ENCODE measurements around the gene LSAMP.

LSAMP gene

GRCh38 chr3:116445311-116445841 is at the start of gene LSAMP:
LSAMP (minus strand) TSS chr3:116445487.
- DNase-seq (ENCODE audit: low read depth in 3 of 3, low spot score in 1 of 3) = no peak

- no peak for DNase-seq (ENCODE audit: low read depth in 3 of 3, low spot score in 1 of 3)
Measured at GRCh38 chr3:116492379-116492778, 47.1 kb upstream of the LSAMP start.

GRCh38 chr3:116483135-116483534 is 37.8 kb upstream of the LSAMP start:
- no peak for DNase-seq (ENCODE audit: low read depth in 3 of 3, low spot score in 1 of 3)

GRCh38 chr3:116476691-116477090 is 31.4 kb upstream of the LSAMP start:
- DNase-seq (ENCODE audit: low read depth in 3 of 3, low spot score in 1 of 3) = no peak

- DNase-seq (ENCODE audit: low read depth in 3 of 3, low spot score in 1 of 3) = no peak
Measured at GRCh38 chr3:116474801-116475200, 29.5 kb upstream of the LSAMP start.

- no peak for DNase-seq (ENCODE audit: low read depth in 3 of 3, low spot score in 1 of 3)
Measured at GRCh38 chr3:116474032-116474780, 28.9 kb upstream of the LSAMP start.

- no peak for DNase-seq (ENCODE audit: low read depth in 3 of 3, low spot score in 1 of 3)
Measured at GRCh38 chr3:116473602-116474001, 28.3 kb upstream of the LSAMP start.

GRCh38 chr3:116470605-116471197 is 25.4 kb upstream of the LSAMP start:
- no peak for DNase-seq (ENCODE audit: low read depth in 3 of 3, low spot score in 1 of 3)

- no peak for DNase-seq (ENCODE audit: low read depth in 3 of 3, low spot score in 1 of 3)
Measured at GRCh38 chr3:116469546-116469945, 24.3 kb upstream of the LSAMP start.

GRCh38 chr3:116464276-116464798 is 19.1 kb upstream of the LSAMP start:
- DNase-seq (ENCODE audit: low read depth in 3 of 3, low spot score in 1 of 3) = no peak

- no peak for DNase-seq (ENCODE audit: low read depth in 3 of 3, low spot score in 1 of 3)
Measured at GRCh38 chr3:116453666-116454346, 8.5 kb upstream of the LSAMP start.

- DNase-seq (ENCODE audit: low read depth in 3 of 3, low spot score in 1 of 3) = no peak
Measured at GRCh38 chr3:116449546-116450350, 4.5 kb upstream of the LSAMP start.

GRCh38 chr3:116445990-116446389 is 703 bp upstream of the LSAMP start:
- no peak for DNase-seq (ENCODE audit: low read depth in 3 of 3, low spot score in 1 of 3)

GRCh38 chr3:116444819-116445310 is 422 bp downstream of the LSAMP start:
- no peak for DNase-seq (ENCODE audit: low read depth in 3 of 3, low spot score in 1 of 3)

- no peak for DNase-seq (ENCODE audit: low read depth in 3 of 3, low spot score in 1 of 3)
Measured at GRCh38 chr3:116444115-116444747, 1.1 kb downstream of the LSAMP start.

- DNase-seq (ENCODE audit: low read depth in 3 of 3, low spot score in 1 of 3) = no peak
Measured at GRCh38 chr3:116443191-116443661, 2.1 kb downstream of the LSAMP start.

- DNase-seq (ENCODE audit: low read depth in 3 of 3, low spot score in 1 of 3) = no peak
Measured at GRCh38 chr3:116442331-116443021, 2.8 kb downstream of the LSAMP start.

- DNase-seq (ENCODE audit: low read depth in 3 of 3, low spot score in 1 of 3) = no peak
Measured at GRCh38 chr3:116441652-116442051, 3.6 kb downstream of the LSAMP start.

GRCh38 chr3:116440196-116440595 is 5.1 kb downstream of the LSAMP start:
- DNase-seq (ENCODE audit: low read depth in 3 of 3, low spot score in 1 of 3) = no peak

GRCh38 chr3:116433552-116433951 is 11.7 kb downstream of the LSAMP start:
- no peak for DNase-seq (ENCODE audit: low read depth in 3 of 3, low spot score in 1 of 3)
